HG03097 (cell line): ENCODE data around the gene LPP.

Experiments used
- ATAC-seq: cut with Tn5 transposase; IDR thresholded peaks from one replicate; pipeline ENCODE4 v1.9.1; 2021; ENCODE audit not compliant: unreplicated experiment, low FRiP score

The LPP gene

DNA sequence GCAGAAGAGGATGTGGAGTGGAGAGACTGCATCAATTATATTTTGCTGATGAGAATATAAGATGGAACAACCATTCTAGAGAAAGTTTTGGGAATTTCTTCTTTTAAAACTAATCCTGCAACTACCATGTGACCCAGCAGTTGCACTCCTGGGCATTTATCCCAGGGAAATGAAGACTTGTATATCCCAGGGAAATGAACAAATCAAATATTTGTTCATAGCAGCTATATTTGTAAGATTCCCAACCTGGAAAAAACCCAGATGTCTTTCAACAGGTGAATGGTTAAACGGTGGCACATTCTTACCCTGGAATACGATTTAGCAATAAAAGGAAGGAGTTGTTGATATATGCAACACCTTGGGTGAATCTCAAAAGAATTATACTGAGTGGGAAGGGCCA lies 632.5 kb downstream of the LPP start:
- ATAC-seq, result no peak

DNA sequence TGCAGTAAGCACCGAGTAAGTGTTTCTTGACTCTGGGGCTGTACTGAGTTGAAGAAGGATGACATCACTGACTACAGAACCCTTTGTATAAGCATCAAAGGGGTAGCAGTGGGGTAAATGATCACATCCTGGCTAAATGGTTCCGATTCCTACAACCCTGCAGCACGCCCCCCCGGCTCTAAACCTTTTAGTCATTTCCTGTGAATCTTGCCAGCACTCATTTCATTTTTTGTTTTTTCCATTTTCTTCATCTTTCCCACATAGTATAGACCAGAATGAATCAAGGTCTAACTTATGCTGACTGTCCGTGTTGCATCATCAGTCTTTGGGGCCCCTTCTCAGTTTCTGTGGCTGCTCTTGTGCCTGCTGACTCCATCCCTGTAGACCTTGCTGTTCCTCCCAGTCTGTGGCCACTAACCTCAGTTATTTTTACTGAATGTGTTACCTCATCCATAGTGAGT lies 634.7 kb downstream of the LPP start:
- no peak for ATAC-seq

GRCh38 chr3:188789251-188789650 lies 635.3 kb downstream of the LPP start:
- ATAC-seq, result no peak

DNA sequence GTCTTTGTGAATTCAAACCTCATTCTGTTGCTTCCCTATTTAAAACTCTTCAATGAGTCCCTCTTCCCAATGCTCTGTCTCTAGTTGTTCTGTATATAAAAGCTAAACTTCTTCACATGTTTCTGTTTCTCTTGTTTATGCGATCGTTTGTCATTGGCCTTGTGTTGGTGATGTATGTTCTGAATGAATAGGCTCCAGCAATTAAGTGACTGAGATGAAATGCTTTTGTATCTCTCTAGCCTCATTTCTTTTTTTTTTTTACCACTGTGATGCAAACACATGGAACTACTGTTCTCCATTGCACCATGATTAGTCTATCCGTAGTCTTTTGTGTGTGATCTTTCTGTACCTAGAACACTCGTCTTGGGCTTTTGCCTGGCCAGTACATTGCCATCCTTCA lies 637.4 kb downstream of the LPP start:
- no peak for ATAC-seq

- no peak for ATAC-seq
These were observed 638.8 kb downstream of the LPP start for GRCh38 chr3:188792793-188793192.

DNA sequence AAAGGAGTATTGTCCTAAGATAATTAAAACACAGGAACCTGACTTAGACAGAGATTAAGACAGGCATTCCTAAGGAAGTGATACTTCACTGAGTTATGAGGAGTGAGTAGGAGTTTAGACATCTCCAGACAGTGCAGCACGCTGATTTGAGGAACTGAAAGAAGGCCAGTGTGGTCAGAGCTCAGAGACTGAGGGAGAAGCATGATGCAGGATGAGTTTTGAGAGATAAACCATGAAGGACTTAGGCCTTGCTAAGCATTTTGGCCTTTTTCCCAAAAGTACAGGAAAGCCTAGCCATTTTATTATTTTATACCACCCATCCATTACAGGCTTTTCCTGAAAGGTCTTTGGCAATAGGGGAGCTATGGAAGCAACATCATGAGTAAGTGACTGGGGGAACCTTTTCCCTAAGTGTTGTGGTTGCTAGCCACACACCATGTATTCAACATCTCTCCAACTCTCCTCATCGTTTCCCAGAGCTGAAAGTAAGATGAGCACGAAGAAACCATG lies 642.2 kb downstream of the LPP start:
- ATAC-seq, result no peak

DNA sequence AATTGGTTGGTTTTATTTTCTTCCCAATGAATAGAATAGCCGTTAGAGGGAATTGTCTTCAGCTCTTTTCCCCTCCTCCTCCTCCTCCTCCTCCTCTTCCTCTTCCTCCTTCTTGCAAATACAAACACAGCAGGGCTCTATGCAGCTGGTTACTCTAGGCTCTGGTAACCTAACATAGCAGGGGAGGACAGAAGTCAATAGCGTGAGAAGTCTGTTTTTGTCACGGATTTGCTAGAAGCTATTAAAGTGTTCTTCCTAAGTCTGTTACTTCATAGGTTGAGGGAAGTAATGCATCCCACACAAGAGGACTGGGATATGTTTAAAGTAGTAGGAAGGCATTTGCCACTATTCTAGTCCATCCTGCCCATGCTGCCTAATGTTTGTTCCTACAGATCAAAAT lies 643.1 kb downstream of the LPP start:
- no peak for ATAC-seq

DNA sequence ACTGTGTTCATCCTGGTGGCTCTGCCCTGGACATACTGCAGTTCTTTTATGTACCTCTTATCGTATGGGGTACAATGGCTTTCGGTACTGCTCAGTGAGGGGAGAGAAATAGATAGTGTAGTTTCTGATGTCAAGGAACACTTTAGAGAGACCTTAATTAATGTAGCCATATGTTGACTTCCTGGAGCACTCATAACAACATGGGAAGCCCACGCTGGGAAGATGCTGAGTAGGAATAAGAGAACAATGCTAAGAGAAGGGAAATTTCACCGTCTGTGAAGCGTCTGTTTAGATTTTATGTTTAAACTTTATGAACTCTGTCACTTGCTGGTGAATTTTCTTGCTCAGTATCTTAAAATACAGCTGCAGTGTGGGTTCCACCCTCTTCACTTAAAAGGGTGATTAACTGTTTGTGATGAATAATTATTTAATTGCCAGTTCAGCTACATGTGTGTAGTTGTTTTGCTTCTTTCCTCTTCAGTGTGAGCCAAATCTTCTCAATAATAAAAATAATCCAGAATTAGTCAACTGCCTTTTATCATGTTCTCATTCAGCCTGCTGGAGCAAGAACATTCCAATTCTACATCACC lies 644.7 kb downstream of the LPP start:
- no peak for ATAC-seq

DNA sequence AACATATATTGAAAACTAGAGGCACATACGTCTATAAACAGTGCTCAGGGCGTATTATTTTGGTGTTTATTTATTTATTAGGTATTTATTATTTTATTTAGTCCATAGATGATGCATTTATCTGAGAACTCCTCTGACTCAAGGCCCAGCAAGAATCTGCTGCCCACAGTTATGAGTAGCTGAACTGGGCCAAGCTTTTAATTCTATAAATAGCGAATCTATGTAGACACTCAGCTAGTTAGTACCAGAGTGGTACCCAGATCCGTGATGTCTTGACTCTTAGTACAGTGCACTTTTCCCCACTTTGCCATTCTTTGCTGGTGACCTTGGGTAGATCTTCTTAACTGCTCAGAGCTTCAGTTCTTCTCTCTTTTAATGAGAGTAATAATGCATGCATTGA lies 647.4 kb downstream of the LPP start:
- no peak for ATAC-seq

- ATAC-seq, result no peak
These were observed 648.7 kb downstream of the LPP start for GRCh38 chr3:188802645-188803044.

- ATAC-seq, result no peak
These were observed 653.0 kb downstream of the LPP start for GRCh38 chr3:188807006-188807405.

DNA sequence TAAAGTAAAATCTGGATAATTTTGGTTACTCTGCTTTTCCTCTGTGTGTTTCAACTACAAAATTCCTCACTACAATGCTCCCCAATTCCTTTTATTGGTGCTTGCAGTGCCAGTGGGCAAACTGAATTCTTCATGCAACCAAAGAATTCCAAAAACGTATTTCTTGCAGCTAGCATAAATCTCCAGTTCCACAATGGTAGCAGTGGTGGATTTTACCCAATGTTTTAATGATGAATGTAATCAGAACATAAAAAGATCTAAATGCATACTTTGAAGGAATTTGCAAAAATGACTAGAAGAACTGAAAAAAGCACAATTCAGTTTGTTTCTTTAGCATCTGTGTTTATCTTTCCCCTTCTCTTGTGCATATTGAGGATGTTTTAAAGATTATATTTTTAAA lies 658.2 kb downstream of the LPP start:
- no peak for ATAC-seq

GRCh38 chr3:188814581-188814980 lies 660.6 kb downstream of the LPP start:
- ATAC-seq, result no peak

GRCh38 chr3:188817103-188817934 lies 663.4 kb downstream of the LPP start:
- no peak for ATAC-seq

DNA sequence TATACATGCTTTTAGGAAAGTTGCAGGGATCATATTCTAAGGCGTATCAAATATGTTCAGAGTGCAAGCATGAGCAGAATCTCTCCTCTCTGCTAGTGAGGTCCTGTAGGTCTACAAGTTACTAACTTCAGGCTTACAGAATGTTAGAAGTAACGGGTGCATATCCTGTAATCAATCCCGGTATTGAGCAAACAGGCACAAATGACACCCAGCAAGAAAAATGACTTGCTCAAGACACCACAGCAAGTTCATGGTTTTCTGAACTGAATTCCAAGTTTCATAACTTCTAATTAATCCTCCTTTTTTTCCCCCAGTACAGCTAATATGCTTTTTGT lies 663.9 kb downstream of the LPP start:
- ATAC-seq, result no peak

- ATAC-seq, result no peak
These were observed 664.3 kb downstream of the LPP start for GRCh38 chr3:188818282-188818681.

DNA sequence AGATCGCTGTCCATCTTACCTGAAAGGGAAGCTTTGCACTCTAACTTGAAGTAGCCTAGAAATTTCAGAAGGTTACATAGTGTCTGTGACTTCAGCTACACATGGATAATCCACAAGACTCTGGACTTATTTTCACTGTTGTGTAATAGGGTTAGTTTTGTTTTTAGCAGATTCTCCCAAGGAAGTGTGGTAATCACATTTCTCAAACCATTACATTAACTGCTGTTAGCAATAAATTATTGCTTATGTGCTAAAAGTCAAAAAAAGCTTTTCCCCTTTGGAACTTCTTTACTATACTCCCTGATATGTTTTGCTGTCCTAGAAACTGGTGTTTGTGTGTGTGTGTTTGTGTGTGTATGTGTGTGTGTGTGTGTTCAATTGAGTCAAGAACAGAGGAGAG lies 666.0 kb downstream of the LPP start:
- ATAC-seq, result no peak

DNA sequence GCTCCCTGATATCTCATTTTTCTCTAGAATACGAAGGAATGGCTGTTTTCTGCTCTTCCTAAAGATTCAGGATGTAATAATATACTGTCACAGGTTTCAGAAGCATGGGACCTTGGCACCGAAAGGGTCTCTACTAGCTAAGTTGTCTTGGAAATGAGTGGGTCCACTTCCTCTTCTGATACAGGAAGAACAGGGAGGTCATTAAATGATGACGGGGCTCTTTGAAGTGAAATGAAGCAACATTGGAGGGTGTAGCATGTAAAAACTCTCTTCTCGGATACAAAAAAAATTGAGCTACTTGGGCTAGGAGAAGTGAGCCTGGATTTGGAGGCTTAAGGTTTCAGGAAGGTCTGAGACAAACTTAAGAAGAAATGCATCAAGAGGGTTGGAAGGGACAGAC lies 668.0 kb downstream of the LPP start:
- no peak for ATAC-seq

DNA sequence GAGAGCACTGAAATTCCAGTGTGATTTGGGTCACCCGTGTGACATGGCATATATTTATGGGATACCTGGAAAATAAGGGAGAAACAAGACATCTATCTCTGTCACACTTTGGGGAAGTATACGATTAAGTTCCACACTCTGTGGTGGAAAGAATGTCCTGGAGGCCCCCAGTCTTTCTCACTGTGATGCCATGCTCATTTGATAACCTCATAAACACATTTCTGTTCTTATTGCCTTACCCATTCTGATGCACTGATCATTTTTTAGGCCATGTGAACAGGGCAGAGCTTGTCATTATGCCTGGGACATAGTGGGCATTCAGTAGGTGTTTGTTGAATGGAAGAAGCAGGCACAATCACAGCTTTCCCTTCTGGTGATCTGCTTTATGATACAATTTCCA lies 668.5 kb downstream of the LPP start:
- ATAC-seq, result no peak

DNA sequence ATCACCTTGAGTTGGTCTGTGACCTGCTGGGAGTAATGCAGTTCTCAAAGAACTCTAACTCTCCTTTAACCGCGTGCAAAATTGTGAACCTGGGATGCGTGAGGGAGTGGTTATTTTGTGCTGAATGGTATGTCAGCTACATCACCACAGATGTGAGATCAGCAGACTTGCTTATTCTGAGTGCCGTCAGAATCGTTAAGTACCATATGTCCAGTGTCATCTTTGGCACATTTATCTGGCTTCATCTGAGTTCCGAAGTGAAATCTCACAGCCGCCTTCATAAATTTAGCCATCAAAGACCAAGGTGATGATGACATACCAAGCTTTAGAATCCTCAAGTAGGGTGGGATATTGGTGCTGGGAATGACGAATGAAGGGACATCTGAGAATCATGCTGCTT lies 670.6 kb downstream of the LPP start:
- no peak for ATAC-seq

- ATAC-seq, result no peak
These were observed 671.9 kb downstream of the LPP start for GRCh38 chr3:188825901-188826300.

DNA sequence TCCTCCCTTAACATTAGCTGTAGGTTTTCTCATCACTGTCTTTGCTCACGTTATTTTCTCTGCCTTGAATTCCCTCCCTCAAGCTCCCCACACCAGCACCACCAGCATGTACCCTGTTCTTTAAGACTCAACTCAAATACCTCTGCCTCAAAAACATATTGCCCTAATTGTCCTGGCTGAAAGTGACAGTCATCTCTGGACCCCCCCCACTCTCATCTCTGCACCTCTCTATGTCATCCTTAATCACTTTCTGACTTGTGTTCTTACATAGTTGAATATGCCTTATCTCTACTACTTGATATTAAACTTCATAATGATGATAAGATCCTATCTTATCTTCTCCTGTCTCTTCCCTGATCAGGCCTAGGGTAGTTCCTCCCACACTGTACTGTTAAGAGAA lies 672.6 kb downstream of the LPP start:
- ATAC-seq, result no peak
